Measurements from ENCODE around the gene ITGB2.

DNA sequence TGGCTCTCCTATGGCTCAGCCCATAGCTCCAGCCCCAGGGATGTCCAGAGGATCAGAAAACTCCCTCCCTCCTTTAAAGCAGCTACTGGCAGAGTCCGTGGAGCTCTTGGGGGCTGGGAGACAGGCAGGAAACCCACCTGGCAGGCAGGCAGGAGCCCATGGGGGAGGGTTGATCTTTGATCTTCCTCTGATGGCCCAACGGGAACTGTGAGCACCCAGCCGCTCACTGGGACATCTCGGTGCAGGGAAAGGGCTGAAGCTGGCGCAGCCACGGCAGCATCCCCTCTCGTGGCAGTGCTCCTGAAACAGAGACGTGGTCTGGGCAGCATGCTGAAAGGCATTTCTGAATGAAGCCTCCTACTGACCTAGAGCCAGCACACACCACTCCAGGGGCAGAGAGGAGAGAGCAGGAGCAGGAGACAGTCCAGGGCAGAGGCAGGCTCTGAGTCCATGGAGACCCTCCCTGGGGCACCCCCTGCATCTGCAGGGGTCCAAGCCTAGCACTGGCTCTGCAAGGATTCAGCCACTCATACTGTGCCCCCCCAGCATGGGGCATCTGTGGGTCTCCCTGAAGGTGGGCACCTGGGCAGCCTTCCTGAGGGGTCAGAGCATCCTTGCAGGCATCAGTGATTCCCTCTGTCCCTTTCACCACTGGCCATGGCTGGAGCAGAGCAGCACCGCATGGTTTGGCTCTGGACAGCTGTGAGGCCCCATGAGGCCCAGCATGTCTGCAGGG is 14.3 kb upstream of the ITGB2 start:
- TF ChIP-seq POLR2A (IDR thresholded peaks at IDR 0.05): no peak
- TF ChIP-seq, protein P1, sequence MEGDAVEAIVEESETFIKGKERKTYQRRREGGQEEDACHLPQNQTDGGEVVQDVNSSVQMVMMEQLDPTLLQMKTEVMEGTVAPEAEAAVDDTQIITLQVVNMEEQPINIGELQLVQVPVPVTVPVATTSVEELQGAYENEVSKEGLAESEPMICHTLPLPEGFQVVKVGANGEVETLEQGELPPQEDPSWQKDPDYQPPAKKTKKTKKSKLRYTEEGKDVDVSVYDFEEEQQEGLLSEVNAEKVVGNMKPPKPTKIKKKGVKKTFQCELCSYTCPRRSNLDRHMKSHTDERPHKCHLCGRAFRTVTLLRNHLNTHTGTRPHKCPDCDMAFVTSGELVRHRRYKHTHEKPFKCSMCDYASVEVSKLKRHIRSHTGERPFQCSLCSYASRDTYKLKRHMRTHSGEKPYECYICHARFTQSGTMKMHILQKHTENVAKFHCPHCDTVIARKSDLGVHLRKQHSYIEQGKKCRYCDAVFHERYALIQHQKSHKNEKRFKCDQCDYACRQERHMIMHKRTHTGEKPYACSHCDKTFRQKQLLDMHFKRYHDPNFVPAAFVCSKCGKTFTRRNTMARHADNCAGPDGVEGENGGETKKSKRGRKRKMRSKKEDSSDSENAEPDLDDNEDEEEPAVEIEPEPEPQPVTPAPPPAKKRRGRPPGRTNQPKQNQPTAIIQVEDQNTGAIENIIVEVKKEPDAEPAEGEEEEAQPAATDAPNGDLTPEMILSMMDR (IDR thresholded peaks at IDR 0.05): no peak
